ENCODE results near the gene GAP43.

GAP43 gene

DNA sequence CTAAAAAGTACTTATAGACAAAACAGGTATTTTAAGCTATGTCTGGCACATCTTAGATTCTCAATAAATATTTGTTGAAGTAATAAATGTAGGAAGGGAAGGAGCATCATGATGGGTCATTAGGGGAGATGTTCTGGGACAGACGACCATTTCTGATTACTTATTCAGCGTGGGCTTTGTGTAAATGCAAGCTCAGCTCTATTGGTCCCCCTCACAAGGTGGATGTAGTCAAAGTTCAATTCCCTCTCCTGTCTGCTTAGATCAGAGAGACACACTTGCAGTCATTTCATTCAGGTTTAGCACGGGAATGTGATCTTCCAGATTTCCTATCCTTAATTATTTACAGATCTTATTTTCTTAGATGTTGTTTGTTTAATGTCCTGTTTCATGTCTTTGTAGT lies 7.5 kb downstream of the GAP43 start:
- no peaks in the 10 kb centered on the region for H3K36me3 ChIP-seq (ENCODE audit: low read length)
- H3K9ac ChIP-seq (ENCODE audit: low read length): no peak overlapping the region
- no peaks in the 10 kb centered on the region for H3K9me2 ChIP-seq (replicated peaks; ENCODE audit: insufficient read depth, low read length)
- H3K9me3 ChIP-seq (ENCODE audit: insufficient read depth, low read length): no peaks in the 10 kb centered on the region
- H3K4me3 ChIP-seq (ENCODE audit: insufficient read depth, low read length, poor library complexity, severe bottlenecking): no peak overlapping the region
- no peak overlapping the region for H2AFZ ChIP-seq (ENCODE audit: low read depth, low read length, severe bottlenecking)
- no peak overlapping the region for H3K27ac ChIP-seq (ENCODE audit: low read depth, low read length)
- H3K79me2 ChIP-seq (ENCODE audit: insufficient read depth, low read length): no peaks in the 10 kb centered on the region
- H4K20me1 ChIP-seq (ENCODE audit: low read depth, low read length): no peaks in the 10 kb centered on the region
- no peak overlapping the region for H3K4me2 ChIP-seq (ENCODE audit: low read depth, low read length, poor library complexity, severe bottlenecking)
- H3K27me3 ChIP-seq (ENCODE audit: low read length): no peaks in the 10 kb centered on the region
- no peaks in the 10 kb centered on the region for H3F3A ChIP-seq (ENCODE audit: insufficient read depth)
- TF ChIP-seq EZH2phosphoT487 (conservative IDR thresholded peaks at IDR 0.05; ENCODE audit: low read length) (no peak), CTCF (IDR thresholded peaks at IDR 0.05; ENCODE audit: insufficient read depth, low read length, poor library complexity, severe bottlenecking) (no peak)

- no peak overlapping the region for H3K9ac ChIP-seq (ENCODE audit: low read length)
- H3K4me3 ChIP-seq (ENCODE audit: insufficient read depth, low read length, poor library complexity, severe bottlenecking): no peak overlapping the region
- no peaks in the 10 kb centered on the region for H3K36me3 ChIP-seq (ENCODE audit: low read length)
- no peaks in the 10 kb centered on the region for H3K27me3 ChIP-seq (ENCODE audit: low read length)
- no peak overlapping the region for H3K27ac ChIP-seq (ENCODE audit: low read depth, low read length)
- H3K79me2 ChIP-seq (ENCODE audit: insufficient read depth, low read length): no peaks in the 10 kb centered on the region
- no peaks in the 10 kb centered on the region for H3K9me3 ChIP-seq (ENCODE audit: insufficient read depth, low read length)
- H2AFZ ChIP-seq (ENCODE audit: low read depth, low read length, severe bottlenecking): no peak overlapping the region
- H3F3A ChIP-seq (ENCODE audit: insufficient read depth): no peaks in the 10 kb centered on the region
- no peaks in the 10 kb centered on the region for H4K20me1 ChIP-seq (ENCODE audit: low read depth, low read length)
- H3K9me2 ChIP-seq (replicated peaks; ENCODE audit: insufficient read depth, low read length): no peaks in the 10 kb centered on the region
- H3K4me2 ChIP-seq (ENCODE audit: low read depth, low read length, poor library complexity, severe bottlenecking): no peak overlapping the region
- TF ChIP-seq CTCF (IDR thresholded peaks at IDR 0.05; ENCODE audit: insufficient read depth, low read length, poor library complexity, severe bottlenecking): no peak
- no peak for TF ChIP-seq EZH2phosphoT487 (conservative IDR thresholded peaks at IDR 0.05; ENCODE audit: low read length)
Measured at GRCh38 chr3:115632026-115632425, 8.7 kb downstream of the GAP43 start.

DNA sequence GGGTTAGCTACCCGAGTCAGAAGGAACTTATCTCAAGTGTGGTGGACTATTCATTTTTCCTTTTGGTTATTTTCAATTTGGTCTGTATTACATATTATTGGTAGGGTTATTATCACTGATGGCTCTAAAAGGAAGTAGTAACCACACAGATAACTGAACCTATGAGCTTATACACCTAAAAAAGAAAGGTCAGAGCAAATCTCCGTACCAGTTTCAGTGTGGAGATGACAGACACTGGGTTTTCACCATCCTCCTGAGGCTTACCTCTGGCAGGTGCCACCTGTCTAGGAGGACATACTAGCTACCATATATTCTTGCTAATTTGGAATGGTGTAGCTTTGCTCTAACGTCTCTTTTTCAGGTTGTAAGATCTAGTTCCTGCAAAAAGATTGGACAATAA lies 10.2 kb downstream of the GAP43 start:
- Histone ChIP-seq H3K9me3 (ENCODE audit: insufficient read depth, low read length) (no peaks in the 10 kb centered on the region), H3K9ac (ENCODE audit: low read length) (no peak overlapping the region), H3K4me3 (ENCODE audit: insufficient read depth, low read length, poor library complexity, severe bottlenecking) (no peak overlapping the region), H3K79me2 (ENCODE audit: insufficient read depth, low read length) (no peaks in the 10 kb centered on the region), H3K9me2 (replicated peaks; ENCODE audit: insufficient read depth, low read length) (no peaks in the 10 kb centered on the region), H3K4me2 (ENCODE audit: low read depth, low read length, poor library complexity, severe bottlenecking) (no peak overlapping the region), H3K27me3 (ENCODE audit: low read length) (no peaks in the 10 kb centered on the region), H3F3A (ENCODE audit: insufficient read depth) (no peaks in the 10 kb centered on the region), H3K36me3 (ENCODE audit: low read length) (no peaks in the 10 kb centered on the region), H2AFZ (ENCODE audit: low read depth, low read length, severe bottlenecking) (no peak overlapping the region), H4K20me1 (ENCODE audit: low read depth, low read length) (no peaks in the 10 kb centered on the region), H3K27ac (ENCODE audit: low read depth, low read length) (no peak overlapping the region)
- TF ChIP-seq EZH2phosphoT487 (conservative IDR thresholded peaks at IDR 0.05; ENCODE audit: low read length) (no peak), CTCF (IDR thresholded peaks at IDR 0.05; ENCODE audit: insufficient read depth, low read length, poor library complexity, severe bottlenecking) (no peak)

GRCh38 chr3:115634052-115634451 lies 10.7 kb downstream of the GAP43 start:
- H3F3A ChIP-seq (ENCODE audit: insufficient read depth): no peaks in the 10 kb centered on the region

More at GRCh38 chr3:115634052-115634451, 10.7 kb downstream of the GAP43 start:
- no peaks in the 10 kb centered on the region for H4K20me1 ChIP-seq (ENCODE audit: low read depth, low read length)
- H3K4me2 ChIP-seq (ENCODE audit: low read depth, low read length, poor library complexity, severe bottlenecking): no peak overlapping the region
- H3K79me2 ChIP-seq (ENCODE audit: insufficient read depth, low read length): no peaks in the 10 kb centered on the region
- no peak for TF ChIP-seq EZH2phosphoT487 (conservative IDR thresholded peaks at IDR 0.05; ENCODE audit: low read length)
- TF ChIP-seq CTCF (IDR thresholded peaks at IDR 0.05; ENCODE audit: insufficient read depth, low read length, poor library complexity, severe bottlenecking): no peak
- no peak overlapping the region for H3K27ac ChIP-seq (ENCODE audit: low read depth, low read length)
- no peak overlapping the region for H2AFZ ChIP-seq (ENCODE audit: low read depth, low read length, severe bottlenecking)
- H3K9me2 ChIP-seq (replicated peaks; ENCODE audit: insufficient read depth, low read length): no peaks in the 10 kb centered on the region
- H3K9me3 ChIP-seq (ENCODE audit: insufficient read depth, low read length): no peaks in the 10 kb centered on the region
- H3K9ac ChIP-seq (ENCODE audit: low read length): no peak overlapping the region
- no peaks in the 10 kb centered on the region for H3K36me3 ChIP-seq (ENCODE audit: low read length)
- H3K4me3 ChIP-seq (ENCODE audit: insufficient read depth, low read length, poor library complexity, severe bottlenecking): no peak overlapping the region
- H3K27me3 ChIP-seq (ENCODE audit: low read length): no peaks in the 10 kb centered on the region
